ENCODE measurements around the gene MIEF1.

Gene MIEF1

GRCh38 chr22:39502109-39502788 is at the start of gene MIEF1:
Gene MIEF1 (plus strand): TSS chr22:39502290. CDS start chr22:39511295, 9,005 bp downstream.
- H3K4me3 ChIP-seq (replicated peaks; ENCODE audit: low read depth, low read length), result peak within 1 kb of the TSS; percentile 84
- no peak for TF ChIP-seq CTCF (IDR thresholded peaks at IDR 0.05; ENCODE audit: low read length, missing control alignments)
- peak; percentile 95 for DNase-seq (ENCODE audit: low read depth)

- no peak overlapping the region for H3K4me3 ChIP-seq (replicated peaks; ENCODE audit: low read depth, low read length)
- TF ChIP-seq CTCF (IDR thresholded peaks at IDR 0.05; ENCODE audit: low read length, missing control alignments), result no peak
- DNase-seq (ENCODE audit: low read depth), result no peak
Observed at GRCh38 chr22:39452740-39453040, 49.4 kb upstream of the MIEF1 start.

- no peak overlapping the region for H3K4me3 ChIP-seq (replicated peaks; ENCODE audit: low read depth, low read length)
- DNase-seq (ENCODE audit: low read depth), result peak; percentile 35
- TF ChIP-seq CTCF (IDR thresholded peaks at IDR 0.05; ENCODE audit: low read length, missing control alignments), result no peak
Observed at GRCh38 chr22:39453765-39454378, 48.2 kb upstream of the MIEF1 start.

- no peak for TF ChIP-seq CTCF (IDR thresholded peaks at IDR 0.05; ENCODE audit: low read length, missing control alignments)
- no peak overlapping the region for H3K4me3 ChIP-seq (replicated peaks; ENCODE audit: low read depth, low read length)
- peak; percentile 29 for DNase-seq (ENCODE audit: low read depth)
Observed at GRCh38 chr22:39454385-39454871, 47.7 kb upstream of the MIEF1 start.

GRCh38 chr22:39456522-39457197 is 45.4 kb upstream of the MIEF1 start, which contains the start of gene MGAT3:
Gene MGAT3 (plus strand): TSS chr22:39457012. CDS start chr22:39487348, 30,336 bp downstream.
- peak within 1 kb of the TSS; percentile 37 for H3K4me3 ChIP-seq (replicated peaks; ENCODE audit: low read depth, low read length)
- DNase-seq (ENCODE audit: low read depth), result no peak
- no peak for TF ChIP-seq CTCF (IDR thresholded peaks at IDR 0.05; ENCODE audit: low read length, missing control alignments)

- TF ChIP-seq CTCF (IDR thresholded peaks at IDR 0.05; ENCODE audit: low read length, missing control alignments), result no peak
- DNase-seq (ENCODE audit: low read depth), result no peak
- H3K4me3 ChIP-seq (replicated peaks; ENCODE audit: low read depth, low read length), result no peak overlapping the region
Observed at GRCh38 chr22:39457198-39457555, 44.9 kb upstream of the MIEF1 start.
